ENCODE measurements around the gene SERPINB10.

GRCh38 chr18:63869851-63870250 is 37.9 kb upstream of the SERPINB10 start:
- TF ChIP-seq CTCF (conservative IDR thresholded peaks at IDR 0.05; ENCODE audit: low read depth, low read length) (no peak), EZH2 (IDR thresholded peaks at IDR 0.05; ENCODE audit: low read length, unreplicated experiment) (no peak)
